Thyroid gland (tissue), 4 donors: ENCODE data around the gene SDC4.

Source experiments
- CTCF ChIP-seq, 6 experiments: fragments of 200-600 bp in 3 of 6; fragments of 450-650 bp in 3 of 6; sonication (generic) in 3 of 6; IDR thresholded peaks; one replicate each; pipeline ENCODE4 v1.5.1; 2016 to 2019; ENCODE audit warnings: antibody characterized with exemption in 6 of 6, mild to moderate bottlenecking in 2 of 6, inconsistent platforms in 1 of 6, moderate library complexity in 1 of 6
- POLR2A ChIP-seq, 2 donors: fragments of 450-650 bp; IDR thresholded peaks; one replicate each; pipeline ENCODE4 v1.6.1; 2017; ENCODE audit warnings: antibody characterized with exemption in 2 of 2, mild to moderate bottlenecking in 2 of 2, moderate library complexity in 1 of 2

GRCh38 chr20:45288376-45288775 lies 59.8 kb downstream of the SDC4 start:
- no peak for TF ChIP-seq CTCF (IDR thresholded peaks at IDR 0.05)
- no peak for TF ChIP-seq POLR2A (IDR thresholded peaks at IDR 0.05)
